Right ventricle myocardium inferior (tissue), 1 donor: Measurements from ENCODE around the gene NXPH4. TPM values are rescaled to one million over a fixed set of nuclear protein-coding genes. Genes with fewer than 3 reads are reported as not detected.

Source experiments
- ATAC-seq: fragments of 200-7000 bp; cut with Tn5 transposase; one replicate; pipeline ENCODE4 v1.9.1; 2020; ENCODE audit warnings: mild to moderate bottlenecking, moderate library complexity
- DNase-seq: peaks from one replicate; pipeline ENCODE4 v3.0.0; 2021; ENCODE audit errors: missing footprints
- intact Hi-C: fragments of 100-400 bp; cut with DNase I; formaldehyde crosslinking; loops from one replicate; pipeline ENCODE4 v1.11.0; 2022
- microRNA-seq: library from miRNA; unstranded; fragments of <30 nt; microRNA quantifications from one replicate; pipeline ENCODE4 v1.2.0, GENCODE V29; 2020
- total RNA-seq: library from RNA; stranded (reverse); fragmentation: NEBNext Ultra II Directional; extraction: Animal tissue kit (Norgen Biotek cat#: 25700); gene quantifications from one replicate; pipeline ENCODE4 v1.2.1, GENCODE V29; 2021
- donor health status: DM: no; HTN: yes; CAD: no; lungs with severe emphysema.

The NXPH4 gene
- total RNA-seq, 1 donor from 2014 or later: 0.60 TPM

GRCh38 chr12:57250956-57251355, 34.4 kb downstream of the NXPH4 start, which contains the start of gene STAC3:
STAC3 (minus strand) TSS chr12:57251187; CDS start chr12:57249636, 1,551 bp downstream.
- ATAC-seq (no peak), DNase-seq (no peak)
- intact Hi-C loops: no loop called here

- DNase-seq: no peak
- intact Hi-C loops: no loop called here
- ATAC-seq: no peak
Observed at GRCh38 chr12:57254506-57255280, 38.1 kb downstream of the NXPH4 start.

- ATAC-seq (no peak), DNase-seq (no peak)
- intact Hi-C loops: no loop called here
Observed at GRCh38 chr12:57255916-57256315, 39.3 kb downstream of the NXPH4 start.

- DNase-seq: peak; percentile 77
- ATAC-seq: peak; percentile 81
- intact Hi-C loops: no loop called here
Observed at GRCh38 chr12:57258977-57259970, 42.7 kb downstream of the NXPH4 start.

- intact Hi-C loops: no loop called here
- DNase-seq (no peak), ATAC-seq (no peak)
Observed at GRCh38 chr12:57260366-57260765, 43.8 kb downstream of the NXPH4 start.

- intact Hi-C loops: no loop called here
- DNase-seq (no peak), ATAC-seq (peak; percentile 43)
Observed at GRCh38 chr12:57261428-57261865, 44.9 kb downstream of the NXPH4 start.

- DNase-seq: no peak
- ATAC-seq: no peak
- intact Hi-C loops: no loop called here
Observed at GRCh38 chr12:57262126-57262822, 45.7 kb downstream of the NXPH4 start.

GRCh38 chr12:57263096-57263495, 46.5 kb downstream of the NXPH4 start:
- DNase-seq: no peak
- intact Hi-C loops: no loop called here
- ATAC-seq: no peak

- intact Hi-C loops: no loop called here
- ATAC-seq (no peak), DNase-seq (no peak)
Observed at GRCh38 chr12:57266681-57267080, 50.1 kb downstream of the NXPH4 start.

GRCh38 chr12:57268264-57268663, 51.7 kb downstream of the NXPH4 start:
- intact Hi-C loops: no loop called here
- DNase-seq (no peak), ATAC-seq (no peak)

- DNase-seq: no peak
- intact Hi-C loops: no loop called here
Observed at GRCh38 chr12:57270966-57271470, 54.4 kb downstream of the NXPH4 start.

GRCh38 chr12:57272337-57273151, 56.0 kb downstream of the NXPH4 start:
- DNase-seq (no peak), ATAC-seq (peak; percentile 76)
- intact Hi-C loops: no loop called here

More at GRCh38 chr12:57270966-57271470, 54.4 kb downstream of the NXPH4 start:
- no peak for ATAC-seq

GRCh38 chr12:57273516-57273915, 56.9 kb downstream of the NXPH4 start:
- ATAC-seq (no peak), DNase-seq (no peak)
- intact Hi-C loops: no loop called here

Small RNA genes lying within 50 kb of the gene (microRNA-seq; reads per million reads assigned to microRNA genes)
- 1.1 reads per million for gene MIR1228

Other genes with a start within 250 kb of the NXPH4 start
- gene ZBTB39, start 210.2 kb upstream of the NXPH4 start, total RNA-seq: 3.3 TPM
- not detected for gene TAC3, start 200.3 kb upstream of the NXPH4 start, total RNA-seq
- gene MYO1A, start 166.7 kb upstream of the NXPH4 start, total RNA-seq: not detected
- gene NEMP1, start 138.0 kb upstream of the NXPH4 start, total RNA-seq: 3.3 TPM
- 9.8 TPM for gene NAB2, start 127.7 kb upstream of the NXPH4 start, total RNA-seq
- 58.3 TPM for gene STAT6, start 105.4 kb upstream of the NXPH4 start, total RNA-seq
- 143 TPM for gene LRP1, start 88.3 kb upstream of the NXPH4 start, total RNA-seq
- gene LRP1-AS, start 69.2 kb upstream of the NXPH4 start, total RNA-seq: not detected
- gene SHMT2, start 12.9 kb downstream of the NXPH4 start, total RNA-seq: 32.8 TPM
- 1.2 TPM for gene STAC3, start 34.4 kb downstream of the NXPH4 start, total RNA-seq
- 56.7 TPM for gene R3HDM2, start 214.2 kb downstream of the NXPH4 start, total RNA-seq
- gene INHBC, start 218.0 kb downstream of the NXPH4 start, total RNA-seq: not detected
- gene INHBE, start 238.5 kb downstream of the NXPH4 start, total RNA-seq: not detected
- 0.92 TPM for gene GLI1, start 243.0 kb downstream of the NXPH4 start, total RNA-seq